Measurements from ENCODE around the gene LCN10.

LCN10 gene

DNA sequence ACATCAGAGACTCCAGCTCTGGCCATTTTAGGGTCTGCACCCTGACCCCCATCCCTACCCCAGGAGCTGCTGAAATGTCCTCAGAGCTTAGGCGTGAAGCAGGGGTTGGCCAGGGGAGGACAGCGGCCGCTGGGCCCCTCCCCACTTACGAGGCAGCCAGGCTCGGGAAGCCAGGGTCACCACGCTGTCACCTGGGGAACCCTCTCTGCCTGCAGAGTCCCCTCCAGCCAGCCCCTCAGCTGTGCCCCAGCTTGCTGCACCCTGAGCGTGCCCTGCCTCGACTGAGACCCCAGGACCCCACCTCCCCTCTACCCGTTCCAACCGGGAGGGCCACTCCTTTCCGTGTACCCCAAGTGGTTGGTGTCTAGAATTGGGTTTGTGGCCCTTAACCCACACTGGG is 2.7 kb downstream of the LCN10 start:
- Histone ChIP-seq H3K9me3 (no peaks in the 10 kb centered on the region), H3K27ac (no peak overlapping the region), H3K36me3 (no peaks in the 10 kb centered on the region), H3K4me1 (ENCODE audit: control insufficient read depth in 1 of 2, insufficient read depth in 1 of 2, low read depth in 1 of 2, low read length in 1 of 2) (no peaks in the 10 kb centered on the region), H3K4me3 (ENCODE audit: low read depth in 1 of 2, low read length in 1 of 2) (no peak overlapping the region), H3K27me3 (peaks cover 67% of the 10 kb centered on the region)
- TF ChIP-seq, protein P1, sequence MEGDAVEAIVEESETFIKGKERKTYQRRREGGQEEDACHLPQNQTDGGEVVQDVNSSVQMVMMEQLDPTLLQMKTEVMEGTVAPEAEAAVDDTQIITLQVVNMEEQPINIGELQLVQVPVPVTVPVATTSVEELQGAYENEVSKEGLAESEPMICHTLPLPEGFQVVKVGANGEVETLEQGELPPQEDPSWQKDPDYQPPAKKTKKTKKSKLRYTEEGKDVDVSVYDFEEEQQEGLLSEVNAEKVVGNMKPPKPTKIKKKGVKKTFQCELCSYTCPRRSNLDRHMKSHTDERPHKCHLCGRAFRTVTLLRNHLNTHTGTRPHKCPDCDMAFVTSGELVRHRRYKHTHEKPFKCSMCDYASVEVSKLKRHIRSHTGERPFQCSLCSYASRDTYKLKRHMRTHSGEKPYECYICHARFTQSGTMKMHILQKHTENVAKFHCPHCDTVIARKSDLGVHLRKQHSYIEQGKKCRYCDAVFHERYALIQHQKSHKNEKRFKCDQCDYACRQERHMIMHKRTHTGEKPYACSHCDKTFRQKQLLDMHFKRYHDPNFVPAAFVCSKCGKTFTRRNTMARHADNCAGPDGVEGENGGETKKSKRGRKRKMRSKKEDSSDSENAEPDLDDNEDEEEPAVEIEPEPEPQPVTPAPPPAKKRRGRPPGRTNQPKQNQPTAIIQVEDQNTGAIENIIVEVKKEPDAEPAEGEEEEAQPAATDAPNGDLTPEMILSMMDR (IDR thresholded peaks at IDR 0.05): no peak

DNA sequence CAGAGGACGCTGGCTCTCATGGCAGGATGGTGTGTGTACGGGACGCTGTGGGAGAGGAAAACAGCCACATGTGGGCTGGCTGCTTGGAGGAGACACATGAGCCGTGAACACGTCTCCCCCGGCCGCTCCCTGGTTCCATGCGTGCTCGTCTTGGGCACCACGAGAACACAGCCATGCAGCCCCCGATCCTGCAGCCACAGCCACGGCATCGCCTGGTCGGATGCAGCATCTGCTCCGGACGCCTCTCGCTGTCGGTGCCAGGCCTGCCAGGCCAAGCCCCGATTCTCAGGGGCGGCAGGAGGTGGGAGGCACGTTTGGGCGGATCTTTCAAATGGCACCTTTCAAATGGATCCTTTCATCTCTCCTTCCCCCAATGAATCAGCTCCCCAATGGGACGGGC is 3.2 kb downstream of the LCN10 start:
- Histone ChIP-seq H3K4me3 (ENCODE audit: low read depth in 1 of 2, low read length in 1 of 2) (no peak overlapping the region), H3K27ac (no peak overlapping the region), H3K4me1 (ENCODE audit: control insufficient read depth in 1 of 2, insufficient read depth in 1 of 2, low read depth in 1 of 2, low read length in 1 of 2) (no peaks in the 10 kb centered on the region), H3K36me3 (no peaks in the 10 kb centered on the region), H3K27me3 (peaks cover 63% of the 10 kb centered on the region), H3K9me3 (no peaks in the 10 kb centered on the region)
- TF ChIP-seq, protein P1 (IDR thresholded peaks at IDR 0.05): no peak

DNA sequence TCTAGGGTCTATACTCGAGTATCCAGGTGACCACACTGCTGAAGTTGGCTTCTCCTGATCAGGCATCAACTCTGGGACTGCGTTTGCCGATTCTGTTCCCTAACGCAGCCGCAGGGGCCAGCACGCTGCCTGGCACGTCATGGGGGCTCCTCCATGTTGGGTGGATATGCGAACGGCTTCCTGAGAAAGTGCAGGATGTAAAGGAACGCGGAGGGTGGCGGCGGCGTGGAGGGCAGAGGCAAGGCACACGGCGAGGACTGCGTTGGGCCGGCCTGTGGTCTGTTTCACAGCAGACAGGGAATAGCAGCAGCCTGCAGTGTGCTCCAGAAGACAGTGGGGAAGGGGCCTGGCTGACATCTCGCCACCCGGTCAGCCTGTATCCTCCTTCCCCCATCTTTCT is 3.8 kb downstream of the LCN10 start:
- Histone ChIP-seq H3K4me3 (ENCODE audit: low read depth in 1 of 2, low read length in 1 of 2) (no peak overlapping the region), H3K36me3 (no peaks in the 10 kb centered on the region), H3K9me3 (no peaks in the 10 kb centered on the region), H3K27ac (no peak overlapping the region), H3K27me3 (peaks cover 57% of the 10 kb centered on the region), H3K4me1 (ENCODE audit: control insufficient read depth in 1 of 2, insufficient read depth in 1 of 2, low read depth in 1 of 2, low read length in 1 of 2) (no peaks in the 10 kb centered on the region)
- TF ChIP-seq, protein P1 (IDR thresholded peaks at IDR 0.05): no peak

DNA sequence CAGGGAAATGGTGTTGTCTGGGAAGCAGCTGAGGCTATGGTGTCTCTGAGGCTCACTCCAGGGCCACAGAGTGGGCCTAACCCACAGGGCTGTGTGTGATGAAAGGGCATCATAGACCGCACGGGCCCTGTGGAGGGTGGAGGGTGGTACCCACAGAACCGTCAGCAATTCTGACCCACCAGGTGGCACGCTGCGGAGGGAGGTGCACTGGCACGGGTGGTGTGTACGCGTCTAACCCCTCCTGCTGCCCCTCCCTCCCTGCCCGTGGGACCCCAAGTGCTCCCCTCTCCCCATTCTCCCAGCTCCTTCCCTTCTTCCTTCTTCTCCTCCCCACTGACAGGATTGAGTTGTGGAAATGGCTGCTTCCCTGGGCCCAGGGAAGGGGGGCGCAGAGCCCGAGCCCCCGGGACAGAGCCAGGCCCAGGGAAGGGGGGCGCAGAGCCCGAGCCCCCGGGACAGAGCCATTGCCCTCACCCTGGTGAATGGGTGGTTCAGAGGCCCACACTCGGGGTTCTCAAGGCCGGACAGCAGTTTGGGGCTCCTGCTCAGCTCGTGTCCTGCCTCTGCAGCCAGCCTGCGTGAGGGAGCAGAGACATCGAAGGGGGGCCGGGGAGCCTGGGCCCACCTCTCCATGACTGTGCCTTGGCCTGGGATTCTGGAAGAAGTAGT is 6.8 kb downstream of the LCN10 start:
- no peaks in the 10 kb centered on the region for H3K9me3 ChIP-seq
- H3K4me3 ChIP-seq (ENCODE audit: low read depth in 1 of 2, low read length in 1 of 2): no peak overlapping the region
- H3K4me1 ChIP-seq (ENCODE audit: control insufficient read depth in 1 of 2, insufficient read depth in 1 of 2, low read depth in 1 of 2, low read length in 1 of 2): no peaks in the 10 kb centered on the region
- no peak overlapping the region for H3K27ac ChIP-seq
- TF ChIP-seq, protein P1 (IDR thresholded peaks at IDR 0.05): no peak
- H3K27me3 ChIP-seq: peaks cover 27% of the 10 kb centered on the region
- H3K36me3 ChIP-seq: no peaks in the 10 kb centered on the region

DNA sequence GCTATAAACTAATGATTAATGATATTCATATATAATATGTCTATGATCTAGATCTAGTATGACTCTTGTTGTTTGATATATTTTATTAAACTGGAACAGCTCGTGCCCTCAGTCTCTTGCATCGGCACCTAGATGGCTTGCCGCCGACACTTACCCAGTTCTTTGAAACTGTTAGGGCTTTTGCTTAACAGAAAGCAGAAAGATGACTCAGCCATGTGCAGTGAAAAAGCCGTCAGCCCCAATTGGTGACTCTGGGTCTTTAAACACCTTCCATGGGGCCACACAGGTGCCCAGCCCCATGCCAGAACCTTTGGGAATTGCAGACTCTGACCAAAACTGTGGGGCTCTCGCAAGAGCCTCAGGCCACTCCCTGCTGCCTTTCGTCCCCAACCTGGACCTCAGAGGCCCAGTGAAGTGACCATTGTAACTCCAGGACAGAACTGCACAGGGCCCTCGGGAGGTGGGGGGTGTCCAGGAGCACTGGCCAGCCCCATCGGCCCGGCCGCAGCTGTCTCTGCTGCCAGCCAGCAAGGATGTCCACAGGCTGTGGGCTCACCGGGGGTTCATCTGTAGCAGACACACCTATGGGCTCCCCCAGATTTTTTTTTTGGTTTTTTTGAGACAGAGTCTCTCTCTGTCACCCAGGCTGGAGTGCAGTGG is 7.8 kb downstream of the LCN10 start:
- TF ChIP-seq, protein P1 (IDR thresholded peaks at IDR 0.05): no peak
- Histone ChIP-seq H3K4me3 (ENCODE audit: low read depth in 1 of 2, low read length in 1 of 2) (no peak overlapping the region), H3K27me3 (peaks cover 22% of the 10 kb centered on the region), H3K27ac (no peak overlapping the region), H3K36me3 (no peaks in the 10 kb centered on the region), H3K4me1 (ENCODE audit: control insufficient read depth in 1 of 2, insufficient read depth in 1 of 2, low read depth in 1 of 2, low read length in 1 of 2) (no peaks in the 10 kb centered on the region), H3K9me3 (no peaks in the 10 kb centered on the region)
